ENCODE data around the gene MYH14. TPM values are rescaled to one million over a fixed set of nuclear protein-coding genes. Genes with fewer than 3 reads are reported as not detected.

The MYH14 gene
- polyA plus RNA-seq, 1 donor from 2014 or later, result not detected

- Histone ChIP-seq H3K36me3 (ENCODE audit: insufficient read depth, low read length) (no peaks in the 10 kb centered on the region), H3K9me3 (ENCODE audit: low read length) (no peaks in the 10 kb centered on the region), H3K9me2 (ENCODE audit: insufficient read depth, low read length) (no peaks in the 10 kb centered on the region), H3K79me2 (replicated peaks; ENCODE audit: insufficient read depth, low read length) (no peaks in the 10 kb centered on the region), H3K27ac (ENCODE audit: low read length) (no peak overlapping the region), H2AFZ (ENCODE audit: low read depth, low read length) (no peak overlapping the region), H3K4me2 (ENCODE audit: low read length) (no peak overlapping the region), H4K20me1 (ENCODE audit: insufficient read depth) (no peaks in the 10 kb centered on the region), H3F3A (ENCODE audit: insufficient read depth, low read length, poor library complexity, severe bottlenecking) (no peaks in the 10 kb centered on the region), H3K4me3 (ENCODE audit: low read length) (no peak overlapping the region), H3K9ac (ENCODE audit: low read length) (no peak overlapping the region), H3K27me3 (ENCODE audit: insufficient read depth, low read depth, low read length) (peaks cover 31% of the 10 kb centered on the region)
- TF ChIP-seq EP300 (conservative IDR thresholded peaks at IDR 0.05; ENCODE audit: poor library complexity, severe bottlenecking), result no peak
- no peak for TF ChIP-seq REST (IDR thresholded peaks at IDR 0.05; ENCODE audit: borderline replicate concordance)
- no peak for TF ChIP-seq TAF1 (IDR thresholded peaks at IDR 0.05; ENCODE audit: low read depth)
- TF ChIP-seq CTCF (IDR thresholded peaks at IDR 0.05; ENCODE audit: poor library complexity, severe bottlenecking), result no peak
- TF ChIP-seq MXI1 (conservative IDR thresholded peaks at IDR 0.05; ENCODE audit: poor library complexity, severe bottlenecking), result no peak
- no peak for TF ChIP-seq RAD21 (conservative IDR thresholded peaks at IDR 0.05)
- no peak for TF ChIP-seq SMC3 (conservative IDR thresholded peaks at IDR 0.05; ENCODE audit: poor library complexity)
Observed at GRCh38 chr19:50317115-50317514, 113.7 kb downstream of the MYH14 start.

GRCh38 chr19:50318438-50318837, 115.0 kb downstream of the MYH14 start:
- H3K9ac ChIP-seq (ENCODE audit: low read length), result no peak overlapping the region
- no peaks in the 10 kb centered on the region for H4K20me1 ChIP-seq (ENCODE audit: insufficient read depth)
- H3K4me3 ChIP-seq (ENCODE audit: low read length), result no peak overlapping the region
- H3K36me3 ChIP-seq (ENCODE audit: insufficient read depth, low read length), result no peaks in the 10 kb centered on the region
- TF ChIP-seq EP300 (conservative IDR thresholded peaks at IDR 0.05; ENCODE audit: poor library complexity, severe bottlenecking), result no peak
- no peak for TF ChIP-seq CTCF (IDR thresholded peaks at IDR 0.05; ENCODE audit: poor library complexity, severe bottlenecking)
- TF ChIP-seq POLR2AphosphoS5 (IDR thresholded peaks at IDR 0.05), result no peak
- no peak for TF ChIP-seq SMC3 (conservative IDR thresholded peaks at IDR 0.05; ENCODE audit: poor library complexity)
- TF ChIP-seq EZH2 (IDR thresholded peaks at IDR 0.05; ENCODE audit: borderline replicate concordance, insufficient read depth, low read length, poor library complexity, severe bottlenecking), result no peak
- no peaks in the 10 kb centered on the region for H3K9me3 ChIP-seq (ENCODE audit: low read length)
- no peak overlapping the region for H3K27ac ChIP-seq (ENCODE audit: low read length)
- no peak overlapping the region for H2AFZ ChIP-seq (ENCODE audit: low read depth, low read length)
- H3K9me2 ChIP-seq (ENCODE audit: insufficient read depth, low read length), result no peaks in the 10 kb centered on the region
- H3K79me2 ChIP-seq (replicated peaks; ENCODE audit: insufficient read depth, low read length), result no peaks in the 10 kb centered on the region
- H3K4me2 ChIP-seq (ENCODE audit: low read length), result no peak overlapping the region
- no peaks in the 10 kb centered on the region for H3F3A ChIP-seq (ENCODE audit: insufficient read depth, low read length, poor library complexity, severe bottlenecking)
- peaks cover 18% of the 10 kb centered on the region for H3K27me3 ChIP-seq (ENCODE audit: insufficient read depth, low read depth, low read length)
